ENCODE data around the gene LGALS4.
"Not testable (repeated sequence)": the region's sequence is repeated elsewhere in the genome, so short reads cannot be mapped to it uniquely, and the experiment has no call there.

The LGALS4 gene

DNA sequence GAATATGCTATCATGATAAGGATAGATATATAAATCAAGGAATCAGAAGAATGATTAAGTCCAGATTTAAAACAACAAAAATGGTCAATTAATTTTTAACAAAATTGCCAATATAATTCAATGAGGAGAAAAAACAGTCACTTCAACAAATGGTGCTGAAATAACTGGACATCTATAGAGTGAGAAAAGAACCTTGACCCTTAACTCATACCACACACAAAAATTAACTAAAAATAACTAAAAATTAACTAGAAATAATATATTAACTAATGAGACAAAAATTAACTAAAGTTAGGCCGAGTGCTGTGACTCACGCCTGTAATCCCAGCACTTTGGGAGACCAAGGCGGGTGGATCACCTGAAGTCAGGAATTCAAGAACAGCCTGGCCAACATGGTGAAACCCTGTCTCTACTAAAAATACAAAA is 48.9 kb downstream of the LGALS4 start:
- ATAC-seq (ENCODE audit: insufficient read depth, low read depth): no peak
- H3K79me2 ChIP-seq (ENCODE audit: insufficient read depth, low read length): no peaks in the 10 kb centered on the region
- no peak overlapping the region for H3K27ac ChIP-seq (ENCODE audit: low read length)

DNA sequence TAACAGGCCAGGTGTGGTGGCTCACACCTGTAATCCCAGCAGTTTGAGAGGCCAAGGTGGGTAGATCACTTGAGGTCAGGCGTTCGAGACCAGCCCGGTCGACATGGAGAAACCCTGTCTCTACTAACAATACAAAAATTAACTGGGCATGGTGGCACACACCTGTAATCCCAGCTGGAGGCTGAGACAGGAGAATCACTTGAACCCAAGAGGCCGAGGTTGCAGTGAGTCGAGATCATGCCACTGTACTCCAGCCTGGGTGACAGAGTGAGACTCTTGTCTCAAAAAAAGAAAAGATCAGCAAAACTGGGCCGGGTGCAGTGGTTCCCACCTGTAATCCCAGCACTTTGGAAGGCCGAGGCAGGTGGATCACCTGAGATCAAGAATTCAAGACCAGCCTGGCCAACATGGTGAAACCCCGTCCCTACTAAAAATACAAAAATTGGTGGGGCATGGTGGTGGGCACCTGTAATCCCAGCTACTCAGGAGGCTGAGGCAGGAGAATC is 50.8 kb downstream of the LGALS4 start:
- not testable (repeated sequence) for DNase-seq; H3K36me3 ChIP-seq (ENCODE audit: insufficient read depth, low read length); H3K9me3 ChIP-seq (ENCODE audit: insufficient read depth, low read length, severe bottlenecking); ATAC-seq (ENCODE audit: insufficient read depth, low read depth); H2AFZ ChIP-seq (ENCODE audit: low read depth, low read length); H3K79me2 ChIP-seq (ENCODE audit: insufficient read depth, low read length); H4K20me1 ChIP-seq (ENCODE audit: insufficient read depth, low read length); H3K4me1 ChIP-seq (ENCODE audit: insufficient read depth, low read length); H3K4me2 ChIP-seq (ENCODE audit: insufficient read depth, low read length); H3K9ac ChIP-seq (ENCODE audit: low read depth, low read length); H3K27ac ChIP-seq (ENCODE audit: low read length); H3K27me3 ChIP-seq (ENCODE audit: insufficient read depth, low read length, poor library complexity); H3K4me3 ChIP-seq (ENCODE audit: low read depth in 1 of 2, low read length in 2 of 2)

More for the DNA sequence above, 48.9 kb downstream of the LGALS4 start:
- no peaks in the 10 kb centered on the region for H3K4me1 ChIP-seq (ENCODE audit: insufficient read depth, low read length)
- no peak for DNase-seq
- H3K4me3 ChIP-seq (ENCODE audit: low read depth in 1 of 2, low read length in 2 of 2): no peak overlapping the region
- H3K27me3 ChIP-seq (ENCODE audit: insufficient read depth, low read length, poor library complexity): no peaks in the 10 kb centered on the region
- no peaks in the 10 kb centered on the region for H3K9me3 ChIP-seq (ENCODE audit: insufficient read depth, low read length, severe bottlenecking)
- TF ChIP-seq CTCF (IDR thresholded peaks at IDR 0.05; ENCODE audit: borderline replicate concordance, extremely low read depth, low read length, poor library complexity, severe bottlenecking): no peak
- no peak for TF ChIP-seq EZH2 (IDR thresholded peaks at IDR 0.05; ENCODE audit: borderline replicate concordance, low read depth, low read length, severe bottlenecking)
- H3K4me2 ChIP-seq (ENCODE audit: insufficient read depth, low read length): no peak overlapping the region
- no peaks in the 10 kb centered on the region for H4K20me1 ChIP-seq (ENCODE audit: insufficient read depth, low read length)
- H2AFZ ChIP-seq (ENCODE audit: low read depth, low read length): no peak overlapping the region
- H3K36me3 ChIP-seq (ENCODE audit: insufficient read depth, low read length): no peaks in the 10 kb centered on the region
- H3K9ac ChIP-seq (ENCODE audit: low read depth, low read length): no peak overlapping the region

- not testable (repeated sequence) for ATAC-seq (ENCODE audit: insufficient read depth, low read depth); H3K9me3 ChIP-seq (ENCODE audit: insufficient read depth, low read length, severe bottlenecking); H3K27ac ChIP-seq (ENCODE audit: low read length); H3K9ac ChIP-seq (ENCODE audit: low read depth, low read length); H3K4me3 ChIP-seq (ENCODE audit: low read depth in 1 of 2, low read length in 2 of 2); H3K4me2 ChIP-seq (ENCODE audit: insufficient read depth, low read length); H3K27me3 ChIP-seq (ENCODE audit: insufficient read depth, low read length, poor library complexity); H3K4me1 ChIP-seq (ENCODE audit: insufficient read depth, low read length); DNase-seq; H3K79me2 ChIP-seq (ENCODE audit: insufficient read depth, low read length); H2AFZ ChIP-seq (ENCODE audit: low read depth, low read length); H4K20me1 ChIP-seq (ENCODE audit: insufficient read depth, low read length); H3K36me3 ChIP-seq (ENCODE audit: insufficient read depth, low read length)
Measured at GRCh38 chr19:38760805-38761517, 51.8 kb downstream of the LGALS4 start.

DNA sequence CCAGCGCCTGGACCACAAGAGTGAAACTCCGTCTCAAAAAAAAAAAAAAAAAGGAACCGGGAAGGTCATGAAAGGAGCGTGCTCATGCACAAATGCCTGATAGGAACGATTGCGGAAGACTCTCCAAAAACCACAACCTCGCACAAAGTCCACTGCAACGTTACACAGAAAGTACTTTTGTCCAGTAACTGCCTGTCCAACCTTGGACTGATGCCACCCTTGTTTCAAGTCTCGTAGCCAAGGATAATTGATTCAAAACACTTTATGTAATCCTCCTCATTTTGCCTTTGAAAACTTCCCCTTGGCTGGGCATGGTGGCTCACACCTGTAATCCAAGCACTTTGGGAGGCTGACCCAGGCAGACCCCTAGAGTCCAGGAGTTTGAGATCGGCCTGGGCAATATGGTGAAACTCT is 53.1 kb downstream of the LGALS4 start:
- Histone ChIP-seq H2AFZ (ENCODE audit: low read depth, low read length) (no peak overlapping the region), H3K27me3 (ENCODE audit: insufficient read depth, low read length, poor library complexity) (no peaks in the 10 kb centered on the region), H3K4me1 (ENCODE audit: insufficient read depth, low read length) (no peaks in the 10 kb centered on the region), H3K9me3 (ENCODE audit: insufficient read depth, low read length, severe bottlenecking) (no peaks in the 10 kb centered on the region), H3K79me2 (ENCODE audit: insufficient read depth, low read length) (no peaks in the 10 kb centered on the region), H3K4me3 (ENCODE audit: low read depth in 1 of 2, low read length in 2 of 2) (no peak overlapping the region), H3K36me3 (ENCODE audit: insufficient read depth, low read length) (no peaks in the 10 kb centered on the region), H3K9ac (ENCODE audit: low read depth, low read length) (no peak overlapping the region), H4K20me1 (ENCODE audit: insufficient read depth, low read length) (no peaks in the 10 kb centered on the region), H3K4me2 (ENCODE audit: insufficient read depth, low read length) (no peak overlapping the region), H3K27ac (ENCODE audit: low read length) (no peak overlapping the region)
- DNase-seq: no peak
- ATAC-seq (ENCODE audit: insufficient read depth, low read depth): no peak
- TF ChIP-seq CTCF (IDR thresholded peaks at IDR 0.05; ENCODE audit: borderline replicate concordance, extremely low read depth, low read length, poor library complexity, severe bottlenecking): no peak
- TF ChIP-seq EZH2 (IDR thresholded peaks at IDR 0.05; ENCODE audit: borderline replicate concordance, low read depth, low read length, severe bottlenecking): no peak

GRCh38 chr19:38754196-38754595 is 58.5 kb downstream of the LGALS4 start:
- H3K9me3 ChIP-seq (ENCODE audit: insufficient read depth, low read length, severe bottlenecking); H3K79me2 ChIP-seq (ENCODE audit: insufficient read depth, low read length); DNase-seq; H3K4me2 ChIP-seq (ENCODE audit: insufficient read depth, low read length); H3K27me3 ChIP-seq (ENCODE audit: insufficient read depth, low read length, poor library complexity); H4K20me1 ChIP-seq (ENCODE audit: insufficient read depth, low read length); H3K36me3 ChIP-seq (ENCODE audit: insufficient read depth, low read length); H2AFZ ChIP-seq (ENCODE audit: low read depth, low read length); H3K9ac ChIP-seq (ENCODE audit: low read depth, low read length); ATAC-seq (ENCODE audit: insufficient read depth, low read depth); H3K27ac ChIP-seq (ENCODE audit: low read length); H3K4me1 ChIP-seq (ENCODE audit: insufficient read depth, low read length); H3K4me3 ChIP-seq (ENCODE audit: low read depth in 1 of 2, low read length in 2 of 2): not testable (repeated sequence)

GRCh38 chr19:38753783-38754182 is 59.0 kb downstream of the LGALS4 start:
- H3K9ac ChIP-seq (ENCODE audit: low read depth, low read length); H3K27me3 ChIP-seq (ENCODE audit: insufficient read depth, low read length, poor library complexity); H3K4me1 ChIP-seq (ENCODE audit: insufficient read depth, low read length): not testable (repeated sequence)

More at GRCh38 chr19:38753783-38754182, 59.0 kb downstream of the LGALS4 start:
- H2AFZ ChIP-seq (ENCODE audit: low read depth, low read length); H3K36me3 ChIP-seq (ENCODE audit: insufficient read depth, low read length); H3K4me2 ChIP-seq (ENCODE audit: insufficient read depth, low read length); H4K20me1 ChIP-seq (ENCODE audit: insufficient read depth, low read length); H3K9me3 ChIP-seq (ENCODE audit: insufficient read depth, low read length, severe bottlenecking); DNase-seq; ATAC-seq (ENCODE audit: insufficient read depth, low read depth); H3K4me3 ChIP-seq (ENCODE audit: low read depth in 1 of 2, low read length in 2 of 2); H3K79me2 ChIP-seq (ENCODE audit: insufficient read depth, low read length); H3K27ac ChIP-seq (ENCODE audit: low read length): not testable (repeated sequence)

Measured in DND-41 (cell line).